HCT116 (cell line): ENCODE measurements around the gene DENND2A. TPM values are rescaled to one million over a fixed set of nuclear protein-coding genes. Genes with fewer than 3 reads are reported as not detected.

Experiments used
- ATAC-seq: fragments of 200-7000 bp; cut with Tn5 transposase; 2 replicates; pipeline ENCODE4 v1.9.1; 2020; ENCODE audit warnings: mild to moderate bottlenecking, moderate library complexity
- BruUV-seq: library from RNA; stranded (reverse); fragments of 400-500 nt; replicated peaks from 2 replicates; lab custom pipeline; 2021; lab: Mats Ljungman, UMichigan
- CTCF ChIA-PET: fragments of 300-600 bp; sonication (Branson Sonifier 250); formaldehyde crosslinking; loops from one replicate; lab custom pipeline; 2021; ENCODE audit warnings: antibody characterized with exemption; lab: Charles Lee
- POLR2A ChIA-PET: fragments of 300-600, 350-600 bp; sonication (Branson Sonifier 250); formaldehyde crosslinking; loops from one replicate; lab custom pipeline; 2021; ENCODE audit warnings: antibody characterized with exemption; lab: Charles Lee
- RAD21 ChIA-PET, 2 experiments: fragments of 300-600 bp; sonication (Branson Sonifier 250); formaldehyde crosslinking; loops; one replicate each; lab custom pipeline; 2023; ENCODE audit warnings: low total read pairs in 2 of 2; ENCODE audit not compliant: uncharacterized antibody in 2 of 2, unreplicated experiment in 2 of 2, low non-redundant PET in 1 of 2; lab: Charles Lee
- DNase-seq: peaks from one replicate; pipeline ENCODE4 v3.0.0-alpha.2; 2010; ENCODE audit warnings: low read depth, low spot score
- H2AFZ ChIP-seq: fragments of 200-600 bp; shearing (Covaris generic), sonication (generic); 2 replicates; pipeline ENCODE4 v1.6.1; 2017; ENCODE audit warnings: low read depth, mixed run types, mixed read lengths, antibody characterized with exemption, low read length; ENCODE audit not compliant: poor library complexity, severe bottlenecking
- H3K27ac ChIP-seq: 2 replicates; pipeline ENCODE4 v1.5.1; 2012; ENCODE audit warnings: low read depth, low read length
- H3K27me3 ChIP-seq: fragments of 200-600 bp; sonication (generic); 2 replicates; pipeline ENCODE4 v1.6.1; 2016; ENCODE audit warnings: mixed run types, low read length, mixed read lengths; ENCODE audit not compliant: insufficient read depth
- H3K36me3 ChIP-seq, 2 experiments: fragments of 200-500 bp in 1 of 2; fragments of 200-600 bp in 1 of 2; sonication (Bioruptor generic) in 1 of 2; sonication (generic) in 1 of 2; 2 replicates each; pipeline versions ENCODE4 v1.5.1 to v1.6.1; 2014 to 2016; ENCODE audit warnings: low read length in 2 of 2, inconsistent platforms in 1 of 2, mixed read lengths in 1 of 2, mixed run types in 1 of 2; ENCODE audit not compliant: insufficient read depth in 2 of 2, control insufficient read depth in 1 of 2
- H3K4me1 ChIP-seq, 2 experiments: fragments of 200-600 bp in 1 of 2; sonication (generic) in 1 of 2; 2 replicates each; pipeline versions ENCODE4 v1.5.1 to v1.6.1; 2012 to 2017; ENCODE audit warnings: low read length in 2 of 2, inconsistent platforms in 1 of 2, mild to moderate bottlenecking in 1 of 2, mixed read lengths in 1 of 2, mixed run types in 1 of 2, moderate library complexity in 1 of 2; ENCODE audit not compliant: insufficient read depth in 2 of 2, control insufficient read depth in 1 of 2
- H3K4me2 ChIP-seq: fragments of 200-600 bp; sonication (generic); 2 replicates; pipeline ENCODE4 v1.6.1; 2017; ENCODE audit warnings: mixed run types, low read length, mixed read lengths
- H3K4me3 ChIP-seq, 2 experiments: fragments of 200-600 bp in 1 of 2; sonication (generic) in 1 of 2; replicated peaks in 1 of 2; 2 replicates each; pipeline ENCODE4 v1.5.1; 2011 to 2016; ENCODE audit warnings: low read length in 2 of 2, control low read depth in 1 of 2, low read depth in 1 of 2, mild to moderate bottlenecking in 1 of 2, mixed read lengths in 1 of 2, mixed run types in 1 of 2
- H3K79me2 ChIP-seq: fragments of 200-600 bp; sonication (generic); 2 replicates; pipeline ENCODE4 v1.6.1; 2017; ENCODE audit warnings: mild to moderate bottlenecking, mixed run types, low read length, moderate library complexity, mixed read lengths; ENCODE audit not compliant: insufficient read depth
- H3K9ac ChIP-seq: fragments of 200-600 bp; sonication (generic); 2 replicates; pipeline ENCODE4 v1.6.1; 2016; ENCODE audit warnings: low read length, mixed read lengths
- H3K9me2 ChIP-seq: fragments of 200-600 bp; sonication (generic), shearing (Covaris generic); 2 replicates; pipeline ENCODE4 v1.6.1; 2017; ENCODE audit warnings: mixed run types, mild to moderate bottlenecking, moderate library complexity; ENCODE audit not compliant: insufficient read depth
- H3K9me3 ChIP-seq, 2 experiments: fragments of 200-500 bp in 1 of 2; fragments of 200-600 bp in 1 of 2; sonication (Bioruptor generic) in 1 of 2; sonication (generic) in 1 of 2; 2 replicates each; pipeline ENCODE4 v1.6.1; 2014 to 2017; ENCODE audit warnings: low read length in 2 of 2, mixed read lengths in 2 of 2, inconsistent platforms in 1 of 2, low read depth in 1 of 2, mild to moderate bottlenecking in 1 of 2, mixed run types in 1 of 2, moderate library complexity in 1 of 2; ENCODE audit not compliant: control insufficient read depth in 1 of 2, insufficient read depth in 1 of 2
- H4K20me1 ChIP-seq: fragments of 200-600 bp; sonication (generic), shearing (Covaris generic); 2 replicates; pipeline ENCODE4 v1.6.1; 2017; ENCODE audit warnings: mixed run types, mild to moderate bottlenecking, moderate library complexity; ENCODE audit not compliant: insufficient read depth
- ATF3 ChIP-seq: IDR thresholded peaks from 2 replicates; pipeline ENCODE4 v1.6.1; 2012
- CBX3 ChIP-seq: IDR thresholded peaks from 2 replicates; pipeline ENCODE4 v1.6.1; 2012; ENCODE audit warnings: low read depth
- CEBPB ChIP-seq: IDR thresholded peaks from 2 replicates; pipeline ENCODE4 v1.6.1; 2012; ENCODE audit warnings: low read depth
- CTCF ChIP-seq, 3 experiments: fragments of 200-600 bp in 1 of 3; sonication (generic) in 1 of 3; IDR thresholded peaks in 2 of 3; conservative IDR thresholded peaks in 1 of 3; 2 replicates each; pipeline ENCODE4 v1.5.1; 2012 to 2017; ENCODE audit warnings: low read depth in 2 of 3, low read length in 2 of 3, antibody characterized with exemption in 1 of 3, borderline replicate concordance in 1 of 3, control low read depth in 1 of 3, mild to moderate bottlenecking in 1 of 3, mixed read lengths in 1 of 3, mixed run types in 1 of 3, moderate library complexity in 1 of 3; ENCODE audit not compliant: insufficient read depth in 1 of 3
- EGR1 ChIP-seq: IDR thresholded peaks from 2 replicates; pipeline ENCODE4 v1.6.1; 2012; ENCODE audit warnings: low read depth
- EZH2 ChIP-seq: fragments of 200-600 bp; sonication (generic); IDR thresholded peaks from 2 replicates; pipeline ENCODE4 v1.6.1; 2017; ENCODE audit warnings: antibody characterized with exemption, mixed run types
- FOSL1 ChIP-seq: IDR thresholded peaks from 2 replicates; pipeline ENCODE4 v1.6.1; 2012; ENCODE audit warnings: low read depth
- JUND ChIP-seq: IDR thresholded peaks from 2 replicates; pipeline ENCODE4 v1.6.1; 2012
- MAX ChIP-seq: IDR thresholded peaks from 2 replicates; pipeline ENCODE4 v1.6.1; 2012
- POLR2A ChIP-seq: IDR thresholded peaks from 2 replicates; pipeline ENCODE4 v1.7.0; 2011; ENCODE audit warnings: borderline replicate concordance; ENCODE audit not compliant: insufficient read depth, insufficient read length; ENCODE audit errors: extremely low read depth
- POLR2AphosphoS5 ChIP-seq: IDR thresholded peaks from 2 replicates; pipeline ENCODE4 v1.6.1; 2011; ENCODE audit warnings: mild to moderate bottlenecking, low read depth, low read length, moderate library complexity
- REST ChIP-seq: IDR thresholded peaks from 2 replicates; pipeline ENCODE4 v1.6.1; 2012; ENCODE audit warnings: low read depth
- SIN3A ChIP-seq: IDR thresholded peaks from 2 replicates; pipeline ENCODE4 v1.6.1; 2012; ENCODE audit warnings: low read depth
- SRF ChIP-seq: IDR thresholded peaks from 2 replicates; pipeline ENCODE4 v1.6.1; 2012; ENCODE audit warnings: low read depth
- TCF7L2 ChIP-seq: IDR thresholded peaks from 2 replicates; pipeline ENCODE4 v1.7.0; 2011; ENCODE audit warnings: borderline replicate concordance, inconsistent platforms; ENCODE audit not compliant: insufficient read depth, insufficient read length; ENCODE audit errors: extremely low read depth
- ZBTB33 ChIP-seq: IDR thresholded peaks from 2 replicates; pipeline ENCODE4 v1.6.1; 2011; ENCODE audit warnings: mild to moderate bottlenecking, low read length, moderate library complexity; ENCODE audit not compliant: insufficient replicate concordance; ENCODE audit errors: extremely low read depth
- ZFX ChIP-seq: fragments of 450-650 bp; IDR thresholded peaks from 2 replicates; pipeline ENCODE4 v1.6.1; 2017
- ZNF274 ChIP-seq: fragments of 200-500 bp; sonication (Bioruptor generic); IDR thresholded peaks from 2 replicates; pipeline ENCODE4 v1.6.1; 2014; ENCODE audit warnings: mild to moderate bottlenecking, low read depth, low read length, inconsistent platforms
- intact Hi-C: fragments of 100-400 bp; cut with micrococcal nuclease; formaldehyde crosslinking; loops from 2 replicates; pipeline ENCODE4 v1.10.0; 2022
- total RNA-seq: library from RNA; stranded (reverse); gene quantifications from one replicate; pipeline ENCODE4 v1.2.1, GENCODE V29; 2021; ENCODE audit not compliant: unreplicated experiment

DENND2A gene
- total RNA-seq, 1 experiment from 2014 or later = 0.12 TPM

- ATAC-seq (peak; percentile 63), DNase-seq (no peak)
- no TSS peak for BruUV-seq
- ChIA-PET CTCF (interaction anchor here (0.7 kb wide), 1 partner anchor 108 kb away, joined by 3 read pairs; no protein-coding TSS in a partner anchor), POLR2A (interaction anchor here (0.5 kb wide), 1 partner anchor 942 kb away, joined by 3 read pairs; no protein-coding TSS in a partner anchor), RAD21 (no interaction called here)
- Histone ChIP-seq H3K27ac (no peak overlapping the region), H3K4me1 (peaks cover 0 to 18% of the 10 kb centered on the region in 2 experiments; a peak in 2 of 4 replicates), H4K20me1 (no peaks in the 10 kb centered on the region), H3K36me3 (no peaks in the 10 kb centered on the region), H3K9ac (no peak overlapping the region), H3K27me3 (no peaks in the 10 kb centered on the region), H3K4me3 (no peak overlapping the region), H2AFZ (peak overlapping the region; percentile 66), H3K4me2 (peak overlapping the region; percentile 40), H3K79me2 (no peaks in the 10 kb centered on the region), H3K9me3 (no peaks in the 10 kb centered on the region), H3K9me2 (no peaks in the 10 kb centered on the region)
- TF ChIP-seq REST (no peak), ZBTB33 (no peak), FOSL1 (no peak), POLR2A (no peak), EZH2 (no peak), POLR2AphosphoS5 (no peak), CTCF (IDR thresholded peaks at IDR 0.05 in 2 of 3, conservative IDR thresholded peaks at IDR 0.05 in 1 of 3; ENCODE audit: borderline replicate concordance in 1 of 3, insufficient read depth in 1 of 3, low read depth in 2 of 3, low read length in 2 of 3) (no peak), EGR1 (no peak), SRF (no peak), CBX3 (no peak), MAX (no peak), ZFX (no peak), SIN3A (no peak), ATF3 (no peak), CEBPB (no peak), TCF7L2 (no peak), ZNF274 (no peak), JUND (no peak)
- intact Hi-C loops = no loop called here
Observed at GRCh38 chr7:140625908-140626868, 14.4 kb downstream of the DENND2A start.
